ENCODE results near the gene ABHD16A.

GRCh38 chr6:31641370-31641769 lies 61.8 kb downstream of the ABHD16A start:
- TF ChIP-seq CTCF (conservative IDR thresholded peaks at IDR 0.05; ENCODE audit: low read length): no peak
- TF ChIP-seq EZH2phosphoT487 (IDR thresholded peaks at IDR 0.05; ENCODE audit: borderline replicate concordance, low read depth, low read length): no peak

Measured in OCI-LY7 (cell line).